Measurements from ENCODE around the gene CKS1B.

CKS1B gene

GRCh38 chr1:154956544-154956941 lies 17.9 kb upstream of the CKS1B start:
- no peak for FAIRE-seq
- TF ChIP-seq CTCF (IDR thresholded peaks at IDR 0.05; ENCODE audit: insufficient read depth, missing control alignments): no peak
- DNase-seq (ENCODE audit: insufficient read length, low spot score): no peak

GRCh38 chr1:154957091-154957657 lies 17.3 kb upstream of the CKS1B start:
- no peak for DNase-seq (ENCODE audit: insufficient read length, low spot score)
- FAIRE-seq: no peak
- TF ChIP-seq CTCF (IDR thresholded peaks at IDR 0.05; ENCODE audit: insufficient read depth, missing control alignments): no peak

GRCh38 chr1:154958036-154958435 lies 16.4 kb upstream of the CKS1B start:
- no peak for DNase-seq (ENCODE audit: insufficient read length, low spot score)
- TF ChIP-seq CTCF (IDR thresholded peaks at IDR 0.05; ENCODE audit: insufficient read depth, missing control alignments): no peak

GRCh38 chr1:154958681-154959425 lies 15.6 kb upstream of the CKS1B start:
- DNase-seq (ENCODE audit: insufficient read length, low spot score): no peak
- TF ChIP-seq CTCF (IDR thresholded peaks at IDR 0.05; ENCODE audit: insufficient read depth, missing control alignments): no peak
- no peak for FAIRE-seq

More at GRCh38 chr1:154958036-154958435, 16.4 kb upstream of the CKS1B start:
- FAIRE-seq: no peak

DNA sequence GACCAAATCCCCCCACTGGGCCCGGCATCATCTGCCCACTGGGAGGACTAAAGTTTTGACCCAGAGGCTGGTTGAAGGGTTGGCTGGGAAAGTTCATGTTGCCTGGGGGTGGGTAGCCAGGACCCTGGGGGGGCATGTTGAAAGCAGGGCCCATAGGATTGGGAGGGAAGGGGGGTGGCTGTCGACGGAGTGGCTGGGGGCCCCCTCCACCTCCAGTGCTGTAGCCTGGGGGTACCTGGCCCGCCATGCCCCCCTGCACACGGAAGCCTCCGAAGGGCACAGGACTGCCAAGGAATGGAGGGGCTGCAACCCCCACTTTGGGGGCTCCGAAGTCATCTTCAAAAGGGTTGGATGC lies 15.1 kb upstream of the CKS1B start:
- DNase-seq (ENCODE audit: insufficient read length, low spot score): no peak
- FAIRE-seq: no peak
- no peak for TF ChIP-seq CTCF (IDR thresholded peaks at IDR 0.05; ENCODE audit: insufficient read depth, missing control alignments)

GRCh38 chr1:154960446-154961136 lies 13.9 kb upstream of the CKS1B start:
- TF ChIP-seq CTCF (IDR thresholded peaks at IDR 0.05; ENCODE audit: insufficient read depth, missing control alignments): no peak
- FAIRE-seq (no peak), DNase-seq (ENCODE audit: insufficient read length, low spot score) (no peak)

Data from D721Med (cell line).